SJSA1 (cell line): ENCODE measurements around the gene COL5A2. TPM values are rescaled to one million over a fixed set of nuclear protein-coding genes. Genes with fewer than 3 reads are reported as not detected.

Experiments used
- DNase-seq, 2 experiments: peaks; one replicate each; pipeline ENCODE4 v3.0.0-alpha.2; 2015 to 2020; ENCODE audit warnings: low spot score in 2 of 2, low read depth in 1 of 2
- H3K27ac ChIP-seq: fragments of 250-450 bp; sonication (Bioruptor Pico); 2 replicates; pipeline ENCODE4 v1.5.1; 2020; ENCODE audit warnings: mild to moderate bottlenecking, moderate library complexity
- H3K27me3 ChIP-seq: fragments of 250-450 bp; sonication (Bioruptor Pico); replicated peaks from 2 replicates; pipeline ENCODE4 v1.5.1; 2020; ENCODE audit warnings: mild to moderate bottlenecking, moderate library complexity
- H3K36me3 ChIP-seq: fragments of 250-450 bp; sonication (Bioruptor Pico); 2 replicates; pipeline ENCODE4 v1.5.1; 2020; ENCODE audit warnings: mild to moderate bottlenecking
- H3K4me1 ChIP-seq: fragments of 250-450 bp; sonication (Bioruptor Pico); replicated peaks from 2 replicates; pipeline ENCODE4 v1.6.1; 2021; ENCODE audit warnings: mild to moderate bottlenecking
- H3K4me3 ChIP-seq: fragments of 250-450 bp; sonication (Bioruptor Pico); 2 replicates; pipeline ENCODE4 v1.5.1; 2020; ENCODE audit warnings: mild to moderate bottlenecking
- H3K9me3 ChIP-seq: fragments of 250-450 bp; sonication (Bioruptor Pico); replicated peaks from 2 replicates; pipeline ENCODE4 v1.5.1; 2020; ENCODE audit warnings: mild to moderate bottlenecking
- total RNA-seq: library from RNA; depleted of rRNA; stranded (reverse); fragments of >200 nt; shearing (Covaris generic); gene quantifications from 2 replicates; pipeline ENCODE4 v1.2.3, GENCODE V29; 2014

COL5A2 gene
- total RNA-seq, 1 experiment from 2014 or later, result 917 TPM

DNA sequence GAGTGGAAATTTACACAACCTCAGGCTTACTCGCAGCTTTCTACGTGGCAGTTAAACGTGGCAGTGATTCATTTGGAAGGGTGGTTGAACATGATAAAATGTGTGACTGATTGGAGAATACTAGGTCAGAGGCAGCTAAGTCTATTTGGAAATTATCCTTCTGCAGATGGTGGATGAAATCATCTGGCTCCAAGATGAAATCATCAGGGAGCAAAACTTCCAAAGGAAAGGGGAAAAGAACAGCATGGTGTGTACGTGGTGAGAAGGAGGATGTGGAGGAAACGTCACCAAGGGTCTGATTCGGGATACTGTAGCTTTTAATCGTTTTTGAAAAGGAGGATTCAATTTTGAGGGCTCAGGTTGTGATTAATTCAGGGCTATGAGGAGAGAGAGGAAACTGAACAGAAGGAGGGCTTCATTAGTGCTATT, 157.5 kb downstream of the COL5A2 start:
- no peak for DNase-seq
- Histone ChIP-seq H3K4me1 (peaks cover 4% of the 10 kb centered on the region; the same call in 1 of the 2 replicates), H3K36me3 (peaks cover 5% of the 10 kb centered on the region), H3K27ac (no peak overlapping the region), H3K27me3 (no peaks in the 10 kb centered on the region), H3K4me3 (no peak overlapping the region), H3K9me3 (no peaks in the 10 kb centered on the region)

GRCh38 chr2:189020179-189020578, 159.4 kb downstream of the COL5A2 start:
- no peak overlapping the region for H3K4me3 ChIP-seq
- DNase-seq, result no peak
- H3K27me3 ChIP-seq, result no peaks in the 10 kb centered on the region
- no peaks in the 10 kb centered on the region for H3K9me3 ChIP-seq
- peaks cover 10% of the 10 kb centered on the region for H3K4me1 ChIP-seq
- peaks cover under 1% of the 10 kb centered on the region; the same call in 1 of the 2 replicates for H3K36me3 ChIP-seq
- no peak overlapping the region for H3K27ac ChIP-seq

DNA sequence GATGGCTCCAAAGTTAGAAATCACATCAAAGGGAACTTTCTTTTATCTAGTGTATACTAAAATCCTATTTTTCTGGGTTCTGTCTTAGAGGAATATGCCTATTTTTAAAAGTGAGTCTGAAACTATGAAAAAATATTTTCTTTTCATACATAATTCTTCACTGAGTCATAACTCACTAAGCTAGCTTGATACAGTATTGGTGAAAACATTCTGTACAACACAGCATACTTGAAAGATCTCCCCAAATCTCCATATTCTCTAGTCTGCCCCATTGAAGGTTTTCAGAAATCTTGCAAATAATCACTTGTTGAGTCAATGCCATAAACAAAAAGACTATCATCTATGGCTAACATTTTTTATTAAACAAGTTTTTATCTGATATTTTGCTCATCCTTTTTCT, 160.9 kb downstream of the COL5A2 start:
- Histone ChIP-seq H3K4me1 (peaks cover 21% of the 10 kb centered on the region), H3K9me3 (no peaks in the 10 kb centered on the region), H3K27me3 (no peaks in the 10 kb centered on the region), H3K4me3 (no peak overlapping the region), H3K36me3 (peaks cover 6% of the 10 kb centered on the region; the same call in 1 of the 2 replicates), H3K27ac (no peak overlapping the region)
- DNase-seq, result no peak

GRCh38 chr2:189016311-189016861, 163.2 kb downstream of the COL5A2 start:
- H3K9me3 ChIP-seq, result no peaks in the 10 kb centered on the region
- no peaks in the 10 kb centered on the region for H3K27me3 ChIP-seq
- H3K4me1 ChIP-seq, result peaks cover 21% of the 10 kb centered on the region
- no peak overlapping the region for H3K4me3 ChIP-seq
- H3K27ac ChIP-seq, result no peak overlapping the region
- no peak for DNase-seq
- H3K36me3 ChIP-seq, result peaks cover 24% of the 10 kb centered on the region

DNA sequence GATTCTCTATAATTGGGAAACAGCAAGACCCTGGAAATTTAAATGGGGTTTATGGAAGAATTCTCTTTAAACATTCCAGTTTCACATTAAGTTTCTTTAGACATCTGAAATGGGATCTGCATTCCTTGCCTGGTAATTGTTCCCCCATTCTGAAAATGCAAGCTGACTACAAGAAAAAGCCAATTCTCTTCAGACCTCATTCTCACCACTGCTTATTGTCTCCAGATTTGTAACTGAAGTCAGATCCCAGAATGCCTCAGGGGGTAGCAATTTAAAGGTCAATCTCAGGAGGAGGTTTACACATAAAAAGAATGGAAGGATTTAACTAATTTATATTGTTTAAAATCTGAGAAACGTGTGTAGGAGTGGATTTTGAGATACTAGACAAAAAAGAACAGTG, 164.2 kb downstream of the COL5A2 start:
- no peak for DNase-seq
- Histone ChIP-seq H3K4me1 (peaks cover 21% of the 10 kb centered on the region), H3K36me3 (peaks cover 34% of the 10 kb centered on the region), H3K4me3 (no peak overlapping the region), H3K27me3 (no peaks in the 10 kb centered on the region), H3K27ac (no peak overlapping the region), H3K9me3 (no peaks in the 10 kb centered on the region)

DNA sequence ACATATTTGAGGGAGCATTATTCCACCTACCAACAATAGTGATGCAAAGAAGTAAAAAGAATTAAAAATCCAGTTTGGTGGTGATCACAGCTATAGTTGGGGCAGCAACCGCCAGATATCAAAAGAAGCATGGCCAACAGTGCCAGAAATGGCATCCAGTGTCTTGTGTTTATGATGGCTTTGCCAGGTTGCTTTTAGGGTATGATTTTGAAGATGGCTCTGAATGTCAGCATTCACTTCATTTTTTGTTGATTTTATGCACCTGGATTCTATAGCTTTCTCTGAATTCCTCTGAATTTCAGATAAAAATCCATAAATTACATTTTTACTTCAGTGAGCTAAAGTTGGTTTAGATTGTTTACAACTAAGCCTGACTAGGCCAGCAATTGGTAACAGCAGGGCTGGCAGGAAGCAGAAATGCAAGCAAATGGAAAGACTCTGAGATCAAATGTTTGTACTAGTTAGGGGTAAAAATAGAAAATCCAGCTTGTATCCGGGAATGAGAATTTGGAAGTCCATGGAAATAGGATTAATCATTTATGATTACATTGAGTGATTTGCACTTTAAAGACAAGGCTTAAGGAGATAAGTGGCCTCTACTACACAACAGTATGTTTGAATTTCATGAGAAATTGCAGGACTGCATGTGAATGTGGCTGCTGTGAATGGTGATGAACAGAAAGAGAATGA, 165.0 kb downstream of the COL5A2 start:
- no peak for DNase-seq
- H3K27me3 ChIP-seq, result no peaks in the 10 kb centered on the region
- peaks cover 17% of the 10 kb centered on the region for H3K4me1 ChIP-seq
- H3K36me3 ChIP-seq, result peaks cover 42% of the 10 kb centered on the region
- H3K27ac ChIP-seq, result no peak overlapping the region
- H3K9me3 ChIP-seq, result no peaks in the 10 kb centered on the region
- H3K4me3 ChIP-seq, result no peak overlapping the region

DNA sequence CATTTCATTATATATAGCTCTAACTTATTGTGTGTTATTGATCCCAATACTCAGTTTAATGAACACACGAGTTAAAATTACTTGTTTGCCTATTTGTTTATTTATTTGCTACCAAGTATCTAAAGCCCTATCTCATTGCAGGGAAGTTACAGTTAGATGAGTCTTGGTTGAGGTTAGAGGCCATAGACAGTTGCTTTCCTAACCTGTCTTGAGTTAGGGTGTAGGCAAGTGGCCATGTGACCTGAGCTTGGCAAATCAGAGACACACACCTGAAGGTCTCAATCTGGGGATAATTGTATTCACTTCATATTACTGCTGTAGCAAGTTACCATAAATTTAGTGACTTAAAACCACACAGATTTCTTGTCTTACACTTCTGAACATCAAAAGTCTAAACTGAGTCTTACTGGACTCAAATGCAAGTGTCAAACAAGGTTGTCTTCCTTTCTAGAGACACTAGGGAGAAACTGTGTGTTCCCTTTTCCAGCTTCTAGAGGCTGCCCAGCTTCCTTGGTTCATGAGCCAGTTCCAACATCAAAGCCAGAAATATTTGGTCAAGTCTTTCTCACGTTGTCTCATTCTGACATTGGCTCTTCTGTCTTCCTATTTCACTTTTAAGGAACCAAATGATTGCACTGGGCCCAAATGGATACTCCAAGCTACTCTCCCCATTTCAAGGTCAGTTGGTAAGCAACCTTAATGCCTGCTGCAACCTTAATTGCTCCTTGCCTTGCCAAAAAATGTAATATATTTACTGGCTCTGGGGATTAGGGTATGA, 165.7 kb downstream of the COL5A2 start:
- H3K36me3 ChIP-seq, result peaks cover 49% of the 10 kb centered on the region
- H3K4me3 ChIP-seq, result no peak overlapping the region
- peaks cover 17% of the 10 kb centered on the region for H3K4me1 ChIP-seq
- H3K27ac ChIP-seq, result no peak overlapping the region
- no peaks in the 10 kb centered on the region for H3K9me3 ChIP-seq
- H3K27me3 ChIP-seq, result no peaks in the 10 kb centered on the region
- DNase-seq, result no peak

GRCh38 chr2:189013031-189013430, 166.5 kb downstream of the COL5A2 start:
- Histone ChIP-seq H3K9me3 (no peaks in the 10 kb centered on the region), H3K4me3 (no peak overlapping the region), H3K36me3 (peaks cover 57% of the 10 kb centered on the region), H3K27ac (no peak overlapping the region), H3K27me3 (no peaks in the 10 kb centered on the region), H3K4me1 (peaks cover 17% of the 10 kb centered on the region)
- DNase-seq, result no peak

DNA sequence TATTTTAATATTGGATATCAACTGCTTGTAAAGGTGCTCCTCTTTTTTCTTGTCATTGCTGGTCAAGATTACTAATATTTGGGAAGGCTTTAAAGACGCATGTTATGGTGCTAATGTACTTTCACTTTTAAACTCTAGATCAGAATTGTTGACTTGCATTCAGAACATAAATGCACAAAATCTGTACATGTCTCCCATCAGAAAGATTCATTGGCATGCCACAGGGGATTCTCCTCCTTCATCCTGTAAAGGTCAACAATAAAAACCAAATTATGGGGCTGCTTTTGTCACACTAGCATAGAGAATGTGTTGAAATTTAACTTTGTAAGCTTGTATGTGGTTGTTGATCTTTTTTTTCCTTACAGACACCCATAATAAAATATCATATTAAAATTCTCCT, 167.2 kb downstream of the COL5A2 start:
- H3K27me3 ChIP-seq, result no peaks in the 10 kb centered on the region
- peaks cover 64% of the 10 kb centered on the region for H3K36me3 ChIP-seq
- no peaks in the 10 kb centered on the region for H3K9me3 ChIP-seq
- peaks cover 17% of the 10 kb centered on the region for H3K4me1 ChIP-seq
- no peak overlapping the region for H3K4me3 ChIP-seq
- H3K27ac ChIP-seq, result no peak overlapping the region
- DNase-seq, result no peak

GRCh38 chr2:189010536-189010935, 169.0 kb downstream of the COL5A2 start:
- DNase-seq, result no peak
- H3K4me3 ChIP-seq, result no peak overlapping the region
- H3K36me3 ChIP-seq, result peaks cover 77% of the 10 kb centered on the region
- peaks cover 15% of the 10 kb centered on the region for H3K4me1 ChIP-seq
- no peak overlapping the region for H3K27ac ChIP-seq
- H3K9me3 ChIP-seq, result no peaks in the 10 kb centered on the region
- H3K27me3 ChIP-seq, result no peaks in the 10 kb centered on the region

DNA sequence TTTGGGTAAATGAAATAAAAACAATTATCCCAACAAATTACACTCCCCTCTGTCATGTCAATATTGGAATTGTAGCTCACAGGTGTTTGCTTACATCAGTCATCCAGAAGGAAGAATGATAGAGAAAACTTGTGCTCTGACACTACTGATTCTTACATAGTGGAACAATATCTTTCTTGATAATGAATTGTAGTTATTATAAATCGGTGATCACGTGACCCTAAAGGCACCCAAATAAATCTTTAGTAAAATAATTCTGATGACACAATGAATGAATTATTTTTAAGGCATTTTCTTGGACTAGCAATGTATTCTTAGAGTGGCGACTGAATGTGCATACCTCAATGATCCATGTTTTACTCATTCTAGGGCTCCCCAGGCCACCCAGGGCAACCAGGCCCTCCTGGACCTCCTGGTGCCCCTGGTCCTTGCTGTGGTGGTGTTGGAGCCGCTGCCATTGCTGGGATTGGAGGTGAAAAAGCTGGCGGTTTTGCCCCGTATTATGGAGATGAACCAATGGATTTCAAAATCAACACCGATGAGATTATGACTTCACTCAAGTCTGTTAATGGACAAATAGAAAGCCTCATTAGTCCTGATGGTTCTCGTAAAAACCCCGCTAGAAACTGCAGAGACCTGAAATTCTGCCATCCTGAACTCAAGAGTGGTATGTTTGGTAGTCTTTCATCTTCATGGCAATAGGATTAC, 170.9 kb downstream of the COL5A2 start:
- Histone ChIP-seq H3K27ac (no peak overlapping the region), H3K4me3 (no peak overlapping the region), H3K9me3 (no peaks in the 10 kb centered on the region), H3K27me3 (no peaks in the 10 kb centered on the region), H3K4me1 (no peaks in the 10 kb centered on the region), H3K36me3 (peaks cover 89% of the 10 kb centered on the region)
- no peak for DNase-seq

GRCh38 chr2:189002079-189002478, 177.5 kb downstream of the COL5A2 start:
- Histone ChIP-seq H3K9me3 (no peaks in the 10 kb centered on the region), H3K36me3 (peaks cover 93% of the 10 kb centered on the region), H3K27ac (peak overlapping the region; percentile 48)

GRCh38 chr2:189000221-189000620, 179.3 kb downstream of the COL5A2 start:
- peaks cover 98% of the 10 kb centered on the region for H3K36me3 ChIP-seq
- H3K27ac ChIP-seq, result no peak overlapping the region

More at GRCh38 chr2:189002079-189002478, 177.5 kb downstream of the COL5A2 start:
- Histone ChIP-seq H3K4me3 (no peak overlapping the region), H3K4me1 (peaks cover 10% of the 10 kb centered on the region), H3K27me3 (no peaks in the 10 kb centered on the region)
- DNase-seq, result peak in 1 of 2 experiments; percentile 52

More at GRCh38 chr2:189000221-189000620, 179.3 kb downstream of the COL5A2 start:
- Histone ChIP-seq H3K27me3 (no peaks in the 10 kb centered on the region), H3K4me3 (no peak overlapping the region), H3K4me1 (peaks cover 10% of the 10 kb centered on the region), H3K9me3 (no peaks in the 10 kb centered on the region)
- no peak for DNase-seq
